Kidney epithelial cell (primary cell): ENCODE measurements around the gene ACOX2. TPM values are rescaled to one million over a fixed set of nuclear protein-coding genes. Genes with fewer than 3 reads are reported as not detected.
A peak's percentile ranks its signal among the peaks of the same experiment; 100 is the strongest.

Source experiments
- DNase-seq: peaks from one replicate; pipeline ENCODE4 v3.0.0-alpha.2; 2010; ENCODE audit warnings: low read depth
- H3K27me3 ChIP-seq: 2 replicates; pipeline ENCODE4 v1.6.0; 2011; ENCODE audit warnings: low read length; ENCODE audit not compliant: control insufficient read depth, insufficient read depth
- H3K36me3 ChIP-seq: 2 replicates; pipeline ENCODE4 v1.5.1; 2011; ENCODE audit warnings: low read length; ENCODE audit not compliant: control insufficient read depth, insufficient read depth
- H3K4me3 ChIP-seq: 2 replicates; pipeline ENCODE4 v1.5.1; 2011; ENCODE audit warnings: low read depth, mild to moderate bottlenecking, control low read depth, low read length
- total RNA-seq: library from RNA; depleted of rRNA; stranded (reverse); fragments of >200 nt; gene quantifications from 2 replicates; pipeline ENCODE4 v1.2.3, GENCODE V29; 2015
- TF ChIP-seq, protein P1 (sequence below): IDR thresholded peaks from 2 replicates; pipeline ENCODE4 v1.5.1; 2011; ENCODE audit warnings: mild to moderate bottlenecking, moderate library complexity, low read length, control low read depth, inconsistent platforms; ENCODE audit not compliant: insufficient read depth, poor library complexity, severe bottlenecking

The ACOX2 gene
- total RNA-seq, 1 donor from 2014 or later = 0.38 TPM

DNA sequence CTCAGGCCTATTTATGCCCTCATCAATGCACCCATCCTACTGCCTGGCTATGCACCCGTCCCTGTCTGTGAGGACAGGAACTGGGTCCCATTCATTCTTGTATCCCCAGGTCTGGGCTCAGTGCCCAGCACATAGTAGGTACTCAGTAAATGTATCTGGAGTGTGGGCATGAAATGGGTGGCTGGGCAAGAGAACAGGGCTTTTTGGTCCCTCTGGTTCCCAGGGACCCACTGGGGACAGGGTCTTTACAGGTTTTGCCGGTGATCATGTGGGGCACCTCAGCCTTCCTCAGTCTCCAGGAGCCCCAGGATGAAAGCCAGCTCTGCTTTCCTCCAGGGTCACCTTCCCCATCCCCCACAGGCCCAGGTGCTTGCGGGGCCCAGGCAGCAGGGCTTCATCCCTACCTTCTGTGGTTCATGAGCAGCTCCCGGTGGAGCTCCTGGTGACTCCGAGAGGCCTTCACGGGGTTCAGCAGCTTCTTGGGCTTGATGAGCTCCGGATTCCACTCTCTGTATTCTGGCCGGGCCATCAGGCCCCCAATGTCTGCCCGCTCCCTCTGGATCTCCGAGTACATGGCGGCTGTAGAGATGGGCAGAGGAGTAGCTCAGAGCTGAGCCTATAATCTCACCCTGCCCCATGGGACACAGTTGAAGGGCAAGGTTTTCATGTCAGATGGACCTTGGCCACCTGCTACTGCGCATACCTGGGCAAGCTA, 32.5 kb upstream of the ACOX2 start:
- no peaks in the 10 kb centered on the region for H3K27me3 ChIP-seq
- no peaks in the 10 kb centered on the region for H3K36me3 ChIP-seq
- TF ChIP-seq, protein P1, sequence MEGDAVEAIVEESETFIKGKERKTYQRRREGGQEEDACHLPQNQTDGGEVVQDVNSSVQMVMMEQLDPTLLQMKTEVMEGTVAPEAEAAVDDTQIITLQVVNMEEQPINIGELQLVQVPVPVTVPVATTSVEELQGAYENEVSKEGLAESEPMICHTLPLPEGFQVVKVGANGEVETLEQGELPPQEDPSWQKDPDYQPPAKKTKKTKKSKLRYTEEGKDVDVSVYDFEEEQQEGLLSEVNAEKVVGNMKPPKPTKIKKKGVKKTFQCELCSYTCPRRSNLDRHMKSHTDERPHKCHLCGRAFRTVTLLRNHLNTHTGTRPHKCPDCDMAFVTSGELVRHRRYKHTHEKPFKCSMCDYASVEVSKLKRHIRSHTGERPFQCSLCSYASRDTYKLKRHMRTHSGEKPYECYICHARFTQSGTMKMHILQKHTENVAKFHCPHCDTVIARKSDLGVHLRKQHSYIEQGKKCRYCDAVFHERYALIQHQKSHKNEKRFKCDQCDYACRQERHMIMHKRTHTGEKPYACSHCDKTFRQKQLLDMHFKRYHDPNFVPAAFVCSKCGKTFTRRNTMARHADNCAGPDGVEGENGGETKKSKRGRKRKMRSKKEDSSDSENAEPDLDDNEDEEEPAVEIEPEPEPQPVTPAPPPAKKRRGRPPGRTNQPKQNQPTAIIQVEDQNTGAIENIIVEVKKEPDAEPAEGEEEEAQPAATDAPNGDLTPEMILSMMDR = no peak
- no peak overlapping the region for H3K4me3 ChIP-seq
- DNase-seq = no peak

DNA sequence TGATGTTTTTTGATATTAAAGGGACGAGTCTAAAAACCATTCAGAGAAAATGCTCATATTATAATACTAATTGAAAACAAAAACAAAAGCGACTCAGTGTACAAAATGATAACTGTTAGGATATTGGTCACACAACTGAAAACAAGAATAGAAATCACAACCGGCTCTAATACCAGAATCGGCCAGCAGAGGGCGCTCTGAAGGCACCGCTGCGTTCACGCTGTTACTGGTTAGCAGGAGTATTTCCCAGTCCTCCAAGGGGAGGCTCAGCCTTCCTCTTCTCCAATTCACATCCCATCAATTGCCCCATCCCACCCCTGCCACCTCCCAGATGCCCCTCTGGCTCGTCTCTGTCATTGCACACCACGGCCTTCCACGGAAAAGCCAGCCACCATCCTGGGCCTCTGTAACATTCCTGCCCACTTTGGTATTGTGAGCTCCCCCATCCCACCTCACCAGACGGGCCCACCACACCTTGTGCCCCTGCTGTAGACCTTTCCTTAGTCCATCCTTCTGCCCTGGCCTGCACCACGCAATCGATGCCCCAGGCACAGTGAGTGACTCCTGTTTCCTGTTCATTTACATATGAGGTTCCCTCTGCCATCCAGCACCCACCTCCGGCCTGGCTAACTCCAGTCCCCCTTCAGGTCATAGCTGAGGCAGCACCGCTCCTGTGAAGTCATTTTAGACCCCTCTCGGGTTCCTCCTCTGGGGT, 31.7 kb upstream of the ACOX2 start:
- no peaks in the 10 kb centered on the region for H3K36me3 ChIP-seq
- H3K4me3 ChIP-seq = no peak overlapping the region
- TF ChIP-seq, protein P1 = peak; percentile 89
- no peaks in the 10 kb centered on the region for H3K27me3 ChIP-seq
- no peak for DNase-seq

DNA sequence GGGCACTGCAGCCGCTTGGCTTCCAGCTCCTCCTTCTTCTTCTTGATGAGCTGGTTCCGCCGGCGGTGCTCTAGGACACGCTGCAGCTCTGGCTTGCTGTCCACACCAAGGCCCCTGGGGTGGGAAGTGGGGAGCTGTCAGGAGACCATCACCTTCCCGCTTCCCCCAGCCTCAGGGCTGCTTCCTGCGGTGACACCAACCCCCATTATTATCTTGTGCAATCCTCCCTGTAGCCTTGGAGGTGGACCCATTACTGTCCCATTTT, 30.2 kb upstream of the ACOX2 start:
- Histone ChIP-seq H3K27me3 (no peaks in the 10 kb centered on the region), H3K4me3 (no peak overlapping the region), H3K36me3 (no peaks in the 10 kb centered on the region)
- TF ChIP-seq, protein P1 = no peak
- DNase-seq = no peak

DNA sequence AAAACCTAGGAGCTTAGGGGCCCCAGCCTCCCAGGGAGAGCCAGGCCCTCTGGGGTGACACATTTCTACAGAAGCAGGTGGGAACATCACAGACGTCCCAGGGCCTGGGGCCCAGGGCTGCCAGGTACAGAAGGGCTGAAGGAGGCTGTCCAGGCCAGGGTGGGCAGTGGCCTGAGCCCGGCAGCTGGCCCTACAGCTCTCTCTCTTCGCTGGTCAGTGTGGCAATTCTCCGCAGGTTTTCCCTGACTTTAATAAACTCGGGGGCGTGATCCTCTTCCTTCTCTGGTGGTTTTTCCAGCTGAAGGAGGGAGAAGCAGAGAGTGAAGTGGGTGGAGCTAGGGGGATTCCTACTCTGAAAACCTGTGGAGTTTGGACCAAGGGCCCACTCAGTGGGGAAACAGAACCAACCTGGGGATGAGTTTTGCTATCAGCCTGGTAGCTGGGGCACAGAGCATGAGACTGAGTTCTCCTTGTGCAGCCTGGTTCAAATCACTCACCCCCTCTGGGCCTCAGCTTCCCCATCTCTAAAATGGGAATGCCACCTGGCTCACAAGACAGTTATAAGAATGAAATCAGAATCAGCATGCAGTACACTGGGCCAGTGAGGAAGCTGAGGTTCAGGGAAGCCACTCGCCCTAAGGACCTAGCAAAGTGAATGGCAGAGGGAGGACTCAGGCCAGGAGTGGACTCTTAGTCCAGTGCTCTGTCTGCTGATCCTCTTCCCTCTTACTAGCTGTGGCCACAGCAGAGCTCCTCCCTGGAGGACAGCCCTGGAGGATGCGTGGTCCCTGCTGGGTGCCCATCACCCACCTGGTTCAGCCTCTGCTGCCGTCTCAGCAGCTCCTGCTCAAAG, 29.6 kb upstream of the ACOX2 start:
- no peaks in the 10 kb centered on the region for H3K36me3 ChIP-seq
- DNase-seq = no peak
- H3K27me3 ChIP-seq = no peaks in the 10 kb centered on the region
- H3K4me3 ChIP-seq = no peak overlapping the region
- TF ChIP-seq, protein P1 = no peak

DNA sequence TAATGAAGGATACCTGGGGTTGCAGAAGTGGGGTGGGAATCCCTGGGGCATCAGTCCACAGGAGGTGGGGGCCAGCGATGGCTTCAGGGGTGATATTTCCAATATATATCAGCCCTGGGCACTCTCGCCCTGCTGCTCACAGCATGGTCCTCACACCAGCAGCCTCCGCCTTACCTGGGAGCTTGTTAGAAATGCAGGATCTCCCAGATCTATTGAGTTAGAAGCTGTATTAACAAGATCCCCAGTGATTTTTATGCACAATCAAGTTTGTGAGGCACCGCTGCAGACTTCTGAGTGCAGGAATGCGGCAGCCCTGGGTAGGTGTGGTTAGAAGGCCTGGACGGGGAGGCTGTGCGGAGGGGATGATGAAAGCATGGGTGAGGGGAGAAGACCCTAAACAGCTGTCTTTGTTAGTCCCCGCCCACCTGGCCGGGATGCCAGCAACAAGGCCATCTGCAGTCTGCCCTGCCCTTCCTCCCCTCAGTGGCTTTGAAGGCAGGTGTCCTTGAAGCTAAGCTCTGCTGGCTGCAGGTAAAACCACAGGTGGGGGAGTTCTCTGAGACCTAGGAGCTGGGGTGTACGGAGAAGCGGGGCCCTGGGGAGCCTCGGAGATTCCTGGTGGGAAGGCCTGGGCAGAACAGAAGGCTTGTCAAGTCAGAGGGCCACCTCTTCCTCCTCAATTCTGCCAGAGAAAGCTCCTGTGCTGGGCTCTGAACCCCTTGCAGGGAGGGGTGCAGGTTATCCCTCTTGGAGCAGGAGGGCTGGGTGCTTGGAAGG, 28.8 kb upstream of the ACOX2 start:
- no peaks in the 10 kb centered on the region for H3K36me3 ChIP-seq
- DNase-seq = no peak
- no peaks in the 10 kb centered on the region for H3K27me3 ChIP-seq
- no peak overlapping the region for H3K4me3 ChIP-seq
- TF ChIP-seq, protein P1 = no peak
